Effector CD8-positive, alpha-beta T cell (primary cell): Measurements from ENCODE around the gene FAM156A.
"Not testable (repeated sequence)": the region's sequence is repeated elsewhere in the genome, so short reads cannot be mapped to it uniquely, and the experiment has no call there.

Source experiments
- DNase-seq: peaks from one replicate; lab custom pipeline; 2025; lab: John Stamatoyannopoulos, UW

The FAM156A gene

GRCh38 chrX:52966993-52967738 is 8.8 kb upstream of the FAM156A start:
- DNase-seq: not testable (repeated sequence)

GRCh38 chrX:52958961-52959360 is 643 bp upstream of the FAM156A start:
- not testable (repeated sequence) for DNase-seq

- not testable (repeated sequence) for DNase-seq
Measured at GRCh38 chrX:52949884-52950283, 8.4 kb downstream of the FAM156A start.

GRCh38 chrX:52949325-52949724 is 9.0 kb downstream of the FAM156A start:
- DNase-seq: not testable (repeated sequence)

- DNase-seq: not testable (repeated sequence)
Measured at GRCh38 chrX:52948265-52948664, 10.1 kb downstream of the FAM156A start.

- DNase-seq: not testable (repeated sequence)
Measured at GRCh38 chrX:52947501-52947900, 10.8 kb downstream of the FAM156A start.

GRCh38 chrX:52945838-52946494 is 12.4 kb downstream of the FAM156A start:
- not testable (repeated sequence) for DNase-seq

- not testable (repeated sequence) for DNase-seq
Measured at GRCh38 chrX:52941728-52942127, 16.6 kb downstream of the FAM156A start.

- not testable (repeated sequence) for DNase-seq
Measured at GRCh38 chrX:52940704-52941103, 17.6 kb downstream of the FAM156A start.

GRCh38 chrX:52935470-52935784 is 22.9 kb downstream of the FAM156A start:
- not testable (repeated sequence) for DNase-seq

GRCh38 chrX:52934704-52935469 is 23.4 kb downstream of the FAM156A start:
- peak; percentile 80 for DNase-seq

- no peak for DNase-seq
Measured at GRCh38 chrX:52933976-52934703, 24.2 kb downstream of the FAM156A start.

GRCh38 chrX:52933213-52933612 is 25.1 kb downstream of the FAM156A start:
- no peak for DNase-seq

GRCh38 chrX:52930214-52930613 is 28.1 kb downstream of the FAM156A start:
- DNase-seq: not testable (repeated sequence)

- no peak for DNase-seq
Measured at GRCh38 chrX:52923781-52924241, 34.5 kb downstream of the FAM156A start.

GRCh38 chrX:52914704-52915103 is 43.6 kb downstream of the FAM156A start:
- DNase-seq: not testable (repeated sequence)

GRCh38 chrX:52913681-52914080 is 44.6 kb downstream of the FAM156A start:
- not testable (repeated sequence) for DNase-seq

GRCh38 chrX:52909313-52909969 is 48.9 kb downstream of the FAM156A start:
- DNase-seq: not testable (repeated sequence)

GRCh38 chrX:52907900-52908299 is 50.4 kb downstream of the FAM156A start:
- DNase-seq: not testable (repeated sequence)

- not testable (repeated sequence) for DNase-seq
Measured at GRCh38 chrX:52907137-52907536, 51.2 kb downstream of the FAM156A start.

GRCh38 chrX:52906072-52906471 is 52.2 kb downstream of the FAM156A start:
- not testable (repeated sequence) for DNase-seq
